Neural progenitor cell (in vitro differentiated cells): ENCODE data around the gene ZNF2.

Source experiments
- EZH2 ChIP-seq: fragments of 200-600 bp; sonication (generic); IDR thresholded peaks from 2 replicates; pipeline ENCODE4 v1.6.1; 2017; ENCODE audit warnings: antibody characterized with exemption, mild to moderate bottlenecking, moderate library complexity
- EZH2phosphoT487 ChIP-seq: fragments of 200-600 bp; sonication (generic); IDR thresholded peaks from 2 replicates; pipeline ENCODE4 v1.6.1; 2017; ENCODE audit warnings: antibody characterized with exemption
- TF ChIP-seq, protein P1 (sequence below): fragments of 200-600 bp; sonication (generic); IDR thresholded peaks from 2 replicates; pipeline ENCODE4 v1.5.1; 2017; ENCODE audit warnings: antibody characterized with exemption, mild to moderate bottlenecking

DNA sequence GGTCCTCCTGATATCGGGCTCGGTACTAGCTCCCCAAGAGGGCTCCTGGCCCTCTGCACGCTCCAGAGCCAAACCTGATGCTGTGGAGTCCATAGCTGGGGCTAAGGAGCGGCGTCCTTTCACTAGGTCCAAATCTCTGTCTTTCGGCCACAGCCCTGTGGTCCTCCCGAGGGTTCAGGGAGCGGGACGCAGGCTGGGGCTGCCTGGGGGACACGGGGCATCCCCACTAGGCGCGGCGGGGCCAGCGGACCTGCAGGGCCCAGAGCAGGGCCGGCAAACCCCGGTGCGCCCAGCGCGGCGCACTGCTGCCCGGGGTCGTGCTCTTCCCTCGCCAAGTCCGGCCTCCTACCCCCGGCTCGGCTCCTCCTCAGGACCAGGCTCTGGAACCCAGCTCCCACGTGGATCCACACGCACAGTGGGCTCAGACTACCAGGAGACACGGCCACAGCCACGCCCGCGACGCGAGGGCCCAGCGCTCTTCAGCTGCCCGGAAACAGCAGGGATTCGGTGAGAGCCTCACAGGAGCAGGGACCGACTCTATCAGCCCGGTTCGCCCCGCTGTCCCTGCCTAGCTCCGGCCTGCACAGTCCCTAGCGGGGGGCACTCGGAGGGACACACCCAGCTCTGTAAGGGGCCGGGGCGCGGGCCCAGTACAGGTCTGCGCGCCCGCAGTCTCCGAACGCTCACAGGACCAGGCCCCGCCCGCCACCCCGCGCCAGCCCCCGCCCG lies 6.6 kb upstream of the ZNF2 start:
- TF ChIP-seq, protein P1, sequence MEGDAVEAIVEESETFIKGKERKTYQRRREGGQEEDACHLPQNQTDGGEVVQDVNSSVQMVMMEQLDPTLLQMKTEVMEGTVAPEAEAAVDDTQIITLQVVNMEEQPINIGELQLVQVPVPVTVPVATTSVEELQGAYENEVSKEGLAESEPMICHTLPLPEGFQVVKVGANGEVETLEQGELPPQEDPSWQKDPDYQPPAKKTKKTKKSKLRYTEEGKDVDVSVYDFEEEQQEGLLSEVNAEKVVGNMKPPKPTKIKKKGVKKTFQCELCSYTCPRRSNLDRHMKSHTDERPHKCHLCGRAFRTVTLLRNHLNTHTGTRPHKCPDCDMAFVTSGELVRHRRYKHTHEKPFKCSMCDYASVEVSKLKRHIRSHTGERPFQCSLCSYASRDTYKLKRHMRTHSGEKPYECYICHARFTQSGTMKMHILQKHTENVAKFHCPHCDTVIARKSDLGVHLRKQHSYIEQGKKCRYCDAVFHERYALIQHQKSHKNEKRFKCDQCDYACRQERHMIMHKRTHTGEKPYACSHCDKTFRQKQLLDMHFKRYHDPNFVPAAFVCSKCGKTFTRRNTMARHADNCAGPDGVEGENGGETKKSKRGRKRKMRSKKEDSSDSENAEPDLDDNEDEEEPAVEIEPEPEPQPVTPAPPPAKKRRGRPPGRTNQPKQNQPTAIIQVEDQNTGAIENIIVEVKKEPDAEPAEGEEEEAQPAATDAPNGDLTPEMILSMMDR, result no peak
- TF ChIP-seq EZH2phosphoT487 (no peak), EZH2 (no peak)
